GM23338 (cell line): Measurements from ENCODE around the gene PPP5C. TPM values are rescaled to one million over a fixed set of nuclear protein-coding genes. Genes with fewer than 3 reads are reported as not detected.

Experiments
- ATAC-seq: fragments of 200-7000 bp; cut with Tn5 transposase; 3 replicates; pipeline ENCODE4 v1.9.1; 2020
- DNase-seq: peaks from one replicate; pipeline ENCODE4 v3.0.0-alpha.2; 2015; ENCODE audit warnings: low spot score
- H2AFZ ChIP-seq: fragments of 200-600 bp; sonication (generic); 2 replicates; pipeline ENCODE4 v1.8.0; 2016; ENCODE audit warnings: antibody characterized with exemption, mild to moderate bottlenecking, moderate library complexity
- H3F3A ChIP-seq: fragments of 200-600 bp; sonication (generic); replicated peaks from 2 replicates; pipeline ENCODE4 v1.8.0; 2017; ENCODE audit warnings: antibody characterized with exemption, mixed run types, low read depth
- H3K27ac ChIP-seq: fragments of 200-600 bp; sonication (generic); 2 replicates; pipeline ENCODE4 v1.6.1; 2016; ENCODE audit warnings: low read depth
- H3K27me3 ChIP-seq: fragments of 200-600 bp; sonication (generic); 2 replicates; pipeline ENCODE4 v1.8.0; 2016; ENCODE audit warnings: mild to moderate bottlenecking, mixed run types, moderate library complexity; ENCODE audit not compliant: insufficient read depth
- H3K36me3 ChIP-seq: fragments of 200-600 bp; sonication (generic); 2 replicates; pipeline ENCODE4 v1.8.0; 2016; ENCODE audit warnings: mild to moderate bottlenecking; ENCODE audit not compliant: insufficient read depth
- H3K4me1 ChIP-seq: fragments of 200-600 bp; sonication (generic); 2 replicates; pipeline ENCODE4 v1.8.0; 2016; ENCODE audit warnings: mild to moderate bottlenecking, moderate library complexity; ENCODE audit not compliant: insufficient read depth
- H3K4me2 ChIP-seq: fragments of 200-600 bp; sonication (generic); 2 replicates; pipeline ENCODE4 v1.7.1; 2017; ENCODE audit warnings: mixed run types
- H3K4me3 ChIP-seq: fragments of 200-600 bp; sonication (generic); 2 replicates; pipeline ENCODE4 v1.6.1; 2016; ENCODE audit warnings: mixed run types
- H3K79me2 ChIP-seq: fragments of 200-600 bp; sonication (generic); replicated peaks from 2 replicates; pipeline ENCODE4 v1.8.0; 2017; ENCODE audit warnings: mild to moderate bottlenecking; ENCODE audit not compliant: insufficient read depth
- H3K9me2 ChIP-seq: fragments of 200-600 bp; sonication (generic); 2 replicates; pipeline ENCODE4 v1.8.0; 2017; ENCODE audit not compliant: insufficient read depth
- H4K20me1 ChIP-seq: fragments of 200-600 bp; sonication (generic); replicated peaks from 2 replicates; pipeline ENCODE4 v1.8.0; 2017; ENCODE audit warnings: mild to moderate bottlenecking; ENCODE audit not compliant: insufficient read depth
- H3K27ac Mint-ChIP-seq: 2 replicates; pipeline ENCODE4 v1.8.0; 2020; ENCODE audit warnings: inconsistent platforms, mild to moderate bottlenecking, moderate library complexity, mixed read lengths
- H3K27me3 Mint-ChIP-seq: 3 replicates; pipeline ENCODE4 v1.8.0; 2022; ENCODE audit warnings: low read depth, mild to moderate bottlenecking, moderate library complexity, mixed read lengths, inconsistent platforms; ENCODE audit not compliant: insufficient read depth, poor library complexity
- H3K36me3 Mint-ChIP-seq: 3 replicates; pipeline ENCODE4 v1.8.0; 2021; ENCODE audit warnings: low read depth, mild to moderate bottlenecking, inconsistent platforms, moderate library complexity, mixed read lengths
- H3K4me1 Mint-ChIP-seq: 3 replicates; pipeline ENCODE4 v1.8.0; 2020; ENCODE audit warnings: mild to moderate bottlenecking, inconsistent platforms, mixed read lengths
- H3K4me3 Mint-ChIP-seq: 3 replicates; pipeline ENCODE4 v1.8.0; 2021; ENCODE audit warnings: moderate library complexity, mild to moderate bottlenecking, inconsistent platforms, mixed read lengths
- H3K9me3 Mint-ChIP-seq: 3 replicates; pipeline ENCODE4 v1.8.0; 2020; ENCODE audit warnings: moderate library complexity, mild to moderate bottlenecking, inconsistent platforms, mixed read lengths
- CTCF ChIP-seq, 2 experiments: fragments of 200-600 bp in 1 of 2; sonication (generic) in 1 of 2; conservative IDR thresholded peaks; 2 replicates each; pipeline versions ENCODE4 v1.5.1 to v1.6.1; 2016 to 2017; ENCODE audit warnings: antibody characterized with exemption in 2 of 2, low read depth in 2 of 2, mild to moderate bottlenecking in 2 of 2, moderate library complexity in 1 of 2
- ETS1 ChIP-seq: IDR thresholded peaks from 2 replicates; pipeline ENCODE4 v1.6.1; 2016; ENCODE audit warnings: antibody characterized with exemption
- EZH2 ChIP-seq: fragments of 200-600 bp; sonication (generic); IDR thresholded peaks from one replicate; pipeline ENCODE4 v1.8.0; 2017; ENCODE audit warnings: antibody characterized with exemption, mild to moderate bottlenecking, low read depth; ENCODE audit not compliant: unreplicated experiment
- EZH2phosphoT487 ChIP-seq: fragments of 200-600 bp; sonication (generic); IDR thresholded peaks from one replicate; pipeline ENCODE4 v1.8.1; 2018; ENCODE audit warnings: antibody characterized with exemption; ENCODE audit not compliant: unreplicated experiment
- JUNB ChIP-seq: IDR thresholded peaks from one replicate; pipeline ENCODE4 v1.6.1; 2016; ENCODE audit warnings: antibody characterized with exemption; ENCODE audit not compliant: unreplicated experiment
- POLR2AphosphoS5 ChIP-seq: IDR thresholded peaks from 2 replicates; pipeline ENCODE4 v1.6.1; 2016; ENCODE audit warnings: antibody characterized with exemption, low read depth
- STAT1 ChIP-seq: IDR thresholded peaks from one replicate; pipeline ENCODE4 v1.6.1; 2016; ENCODE audit warnings: antibody characterized with exemption; ENCODE audit not compliant: unreplicated experiment
- ZNF114 ChIP-seq: fragments of 250-450 bp; sonication (Bioruptor Pico); IDR thresholded peaks from 2 replicates; pipeline ENCODE4 v1.5.0; 2020; ENCODE audit warnings: mild to moderate bottlenecking, moderate library complexity
- polyA plus RNA-seq: library from polyadenylated mRNA; unstranded; fragments of >200 nt; fragmentation: Nextera tagmentation; extraction: Ambion mirVana; gene quantifications from 2 replicates; pipeline ENCODE4 v1.2.1, GENCODE V29; 2016
- total RNA-seq: library from RNA; depleted of rRNA; stranded (reverse); fragments of >200 nt; shearing (Covaris generic); gene quantifications from 2 replicates; pipeline ENCODE4 v1.2.3, GENCODE V29; 2014
- TF ChIP-seq, protein P1 (sequence below): IDR thresholded peaks from one replicate; pipeline ENCODE4 v1.6.1; 2018; ENCODE audit warnings: antibody characterized with exemption; ENCODE audit not compliant: unreplicated experiment

The PPP5C gene
- total and polyA plus RNA-seq, 2 experiments from 2014 or later, result 51.6 to 123 TPM

DNA sequence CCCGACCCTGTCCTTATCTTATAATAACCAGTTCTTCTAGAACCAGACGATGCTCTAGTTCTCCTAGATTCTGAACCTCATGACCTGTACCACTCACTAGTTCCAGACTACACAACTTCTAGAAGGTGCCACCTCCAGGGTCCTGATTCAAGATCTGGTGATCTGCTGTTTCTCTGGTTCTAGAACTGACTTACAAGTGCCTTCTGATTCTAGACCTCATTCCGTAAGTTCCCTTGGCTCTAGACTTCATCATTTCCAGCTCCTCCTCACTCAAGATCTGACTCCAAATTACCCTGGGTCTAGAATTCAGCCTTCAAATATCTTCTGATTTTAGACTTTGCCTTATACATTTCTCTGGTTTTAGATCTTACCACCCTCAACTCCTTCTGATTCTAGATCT, 5.0 kb upstream of the PPP5C start (continued):
- TF ChIP-seq STAT1, result no peak
- TF ChIP-seq ZNF114 (CRISPR knock-in tag), result no peak
- TF ChIP-seq JUNB, result no peak
- no peak for TF ChIP-seq POLR2AphosphoS5
- no peak for TF ChIP-seq ETS1
- TF ChIP-seq EZH2, result no peak
- TF ChIP-seq, protein P1, sequence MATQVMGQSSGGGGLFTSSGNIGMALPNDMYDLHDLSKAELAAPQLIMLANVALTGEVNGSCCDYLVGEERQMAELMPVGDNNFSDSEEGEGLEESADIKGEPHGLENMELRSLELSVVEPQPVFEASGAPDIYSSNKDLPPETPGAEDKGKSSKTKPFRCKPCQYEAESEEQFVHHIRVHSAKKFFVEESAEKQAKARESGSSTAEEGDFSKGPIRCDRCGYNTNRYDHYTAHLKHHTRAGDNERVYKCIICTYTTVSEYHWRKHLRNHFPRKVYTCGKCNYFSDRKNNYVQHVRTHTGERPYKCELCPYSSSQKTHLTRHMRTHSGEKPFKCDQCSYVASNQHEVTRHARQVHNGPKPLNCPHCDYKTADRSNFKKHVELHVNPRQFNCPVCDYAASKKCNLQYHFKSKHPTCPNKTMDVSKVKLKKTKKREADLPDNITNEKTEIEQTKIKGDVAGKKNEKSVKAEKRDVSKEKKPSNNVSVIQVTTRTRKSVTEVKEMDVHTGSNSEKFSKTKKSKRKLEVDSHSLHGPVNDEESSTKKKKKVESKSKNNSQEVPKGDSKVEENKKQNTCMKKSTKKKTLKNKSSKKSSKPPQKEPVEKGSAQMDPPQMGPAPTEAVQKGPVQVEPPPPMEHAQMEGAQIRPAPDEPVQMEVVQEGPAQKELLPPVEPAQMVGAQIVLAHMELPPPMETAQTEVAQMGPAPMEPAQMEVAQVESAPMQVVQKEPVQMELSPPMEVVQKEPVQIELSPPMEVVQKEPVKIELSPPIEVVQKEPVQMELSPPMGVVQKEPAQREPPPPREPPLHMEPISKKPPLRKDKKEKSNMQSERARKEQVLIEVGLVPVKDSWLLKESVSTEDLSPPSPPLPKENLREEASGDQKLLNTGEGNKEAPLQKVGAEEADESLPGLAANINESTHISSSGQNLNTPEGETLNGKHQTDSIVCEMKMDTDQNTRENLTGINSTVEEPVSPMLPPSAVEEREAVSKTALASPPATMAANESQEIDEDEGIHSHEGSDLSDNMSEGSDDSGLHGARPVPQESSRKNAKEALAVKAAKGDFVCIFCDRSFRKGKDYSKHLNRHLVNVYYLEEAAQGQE, result no peak
- no peak for TF ChIP-seq CTCF (conservative IDR thresholded peaks at IDR 0.05; ENCODE audit: low read depth in 2 of 2)

- H3K4me3 Mint-ChIP-seq, result no peak overlapping the region
- Histone ChIP-seq H3K79me2 (peaks cover 20% of the 10 kb centered on the region), H3K27me3 (peaks cover 5% of the 10 kb centered on the region; the same call in 1 of the 2 replicates), H2AFZ (no peak overlapping the region), H4K20me1 (peaks cover 10% of the 10 kb centered on the region), H3K4me1 (peaks cover 8% of the 10 kb centered on the region), H3K27ac (no peak overlapping the region), H3F3A (no peaks in the 10 kb centered on the region), H3K4me3 (no peak overlapping the region), H3K9me2 (no peaks in the 10 kb centered on the region), H3K36me3 (no peaks in the 10 kb centered on the region), H3K4me2 (no peak overlapping the region)
- H3K4me1 Mint-ChIP-seq, result peaks cover 24% of the 10 kb centered on the region
- H3K27me3 Mint-ChIP-seq, result peaks cover 11% of the 10 kb centered on the region
- peaks cover 3% of the 10 kb centered on the region; the same call in 1 of the 3 replicates for H3K9me3 Mint-ChIP-seq
- H3K36me3 Mint-ChIP-seq, result peaks cover 14% of the 10 kb centered on the region
- H3K27ac Mint-ChIP-seq, result no peak overlapping the region
- no peak for TF ChIP-seq EZH2phosphoT487
- peak; percentile 24 for DNase-seq
- ATAC-seq, result no peak
Measured at GRCh38 chr19:46344363-46344762, 2.5 kb upstream of the PPP5C start.
